Activated B cell treated with CpG ODN at 0.5 μM for 24 hours (primary cell): Measurements from ENCODE around the gene PRKCH. TPM values are rescaled to one million over a fixed set of nuclear protein-coding genes. Genes with fewer than 3 reads are reported as not detected.

Experiments used
- ATAC-seq: fragments of 200-7000 bp; cut with Tn5 transposase; one replicate; pipeline ENCODE4 v1.10.0; 2021; ENCODE audit warnings: low read depth, mild to moderate bottlenecking, moderate library complexity
- CTCF ChIA-PET: fragments of 350-600 bp; sonication (Branson Sonifier 250); formaldehyde crosslinking; loops from one replicate; lab custom pipeline; 2021; ENCODE audit warnings: antibody characterized with exemption; lab: Charles Lee
- POLR2A ChIA-PET: fragments of 350-600 bp; sonication (Branson Sonifier 250); formaldehyde crosslinking; loops from one replicate; lab custom pipeline; 2021; ENCODE audit warnings: antibody characterized with exemption; lab: Charles Lee
- DNase-seq: peaks from one replicate; pipeline ENCODE4 v3.0.0; 2022
- H3K27ac Mint-ChIP-seq: one replicate; pipeline ENCODE4 v1.8.0; 2020; ENCODE audit warnings: mixed read lengths
- H3K27me3 Mint-ChIP-seq: one replicate; pipeline ENCODE4 v1.8.0; 2021; ENCODE audit warnings: mixed read lengths
- H3K36me3 Mint-ChIP-seq: one replicate; pipeline ENCODE4 v1.8.0; 2021; ENCODE audit warnings: low read depth, mixed read lengths
- H3K4me1 Mint-ChIP-seq: one replicate; pipeline ENCODE4 v1.8.0; 2021; ENCODE audit warnings: mixed read lengths
- H3K4me3 Mint-ChIP-seq: one replicate; pipeline ENCODE4 v1.8.0; 2020; ENCODE audit warnings: mild to moderate bottlenecking, mixed read lengths
- H3K9me3 Mint-ChIP-seq: one replicate; pipeline ENCODE4 v1.8.0; 2020; ENCODE audit warnings: mixed read lengths
- intact Hi-C: fragments of 100-400 bp; cut with micrococcal nuclease; formaldehyde crosslinking; loops from one replicate; pipeline ENCODE4 v1.15.1; 2024
- total RNA-seq: library from RNA; stranded (reverse); gene quantifications from 2 replicates; pipeline ENCODE4 v1.2.3, GENCODE V29; 2022
- TF ChIP-seq, protein P1 (sequence below): fragments of 200-600 bp; IDR thresholded peaks from one replicate; pipeline ENCODE4 v1.8.0; 2022; ENCODE audit warnings: antibody characterized with exemption, mild to moderate bottlenecking

Gene PRKCH
- total RNA-seq, 1 donor from 2014 or later = 4.6 TPM

DNA sequence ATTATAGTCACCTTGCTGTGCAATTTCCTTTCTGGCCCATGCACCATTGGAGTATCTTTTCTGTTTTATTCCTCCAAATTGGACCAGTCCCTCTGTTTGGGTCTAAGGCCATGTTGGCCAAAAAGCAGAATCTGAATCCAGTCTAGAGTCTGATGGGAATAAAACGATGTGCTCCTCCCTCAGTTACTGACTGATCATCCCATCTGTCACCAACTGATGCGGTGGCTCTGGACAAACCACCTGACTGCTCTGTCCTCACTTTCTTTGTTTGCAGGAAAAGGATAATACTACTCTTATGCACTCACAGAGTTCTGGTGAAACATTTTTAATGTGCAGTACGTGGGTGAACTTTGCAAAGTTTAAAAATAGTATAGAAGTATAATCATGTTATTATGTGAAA is 253.7 kb downstream of the PRKCH start:
- H3K4me1 Mint-ChIP-seq = peaks cover 16% of the 10 kb centered on the region
- ChIA-PET CTCF (no interaction called here), POLR2A (no interaction called here)
- H3K27ac Mint-ChIP-seq = no peak overlapping the region
- H3K9me3 Mint-ChIP-seq = no peaks in the 10 kb centered on the region
- ATAC-seq (no peak), DNase-seq (no peak)
- H3K27me3 Mint-ChIP-seq = no peaks in the 10 kb centered on the region
- TF ChIP-seq, protein P1, sequence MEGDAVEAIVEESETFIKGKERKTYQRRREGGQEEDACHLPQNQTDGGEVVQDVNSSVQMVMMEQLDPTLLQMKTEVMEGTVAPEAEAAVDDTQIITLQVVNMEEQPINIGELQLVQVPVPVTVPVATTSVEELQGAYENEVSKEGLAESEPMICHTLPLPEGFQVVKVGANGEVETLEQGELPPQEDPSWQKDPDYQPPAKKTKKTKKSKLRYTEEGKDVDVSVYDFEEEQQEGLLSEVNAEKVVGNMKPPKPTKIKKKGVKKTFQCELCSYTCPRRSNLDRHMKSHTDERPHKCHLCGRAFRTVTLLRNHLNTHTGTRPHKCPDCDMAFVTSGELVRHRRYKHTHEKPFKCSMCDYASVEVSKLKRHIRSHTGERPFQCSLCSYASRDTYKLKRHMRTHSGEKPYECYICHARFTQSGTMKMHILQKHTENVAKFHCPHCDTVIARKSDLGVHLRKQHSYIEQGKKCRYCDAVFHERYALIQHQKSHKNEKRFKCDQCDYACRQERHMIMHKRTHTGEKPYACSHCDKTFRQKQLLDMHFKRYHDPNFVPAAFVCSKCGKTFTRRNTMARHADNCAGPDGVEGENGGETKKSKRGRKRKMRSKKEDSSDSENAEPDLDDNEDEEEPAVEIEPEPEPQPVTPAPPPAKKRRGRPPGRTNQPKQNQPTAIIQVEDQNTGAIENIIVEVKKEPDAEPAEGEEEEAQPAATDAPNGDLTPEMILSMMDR = no peak
- intact Hi-C loops = loop anchor here (5.0 kb wide), 1 partner anchor 37 kb away; no protein-coding TSS in a partner anchor
- no peak overlapping the region for H3K4me3 Mint-ChIP-seq
- no peaks in the 10 kb centered on the region for H3K36me3 Mint-ChIP-seq

DNA sequence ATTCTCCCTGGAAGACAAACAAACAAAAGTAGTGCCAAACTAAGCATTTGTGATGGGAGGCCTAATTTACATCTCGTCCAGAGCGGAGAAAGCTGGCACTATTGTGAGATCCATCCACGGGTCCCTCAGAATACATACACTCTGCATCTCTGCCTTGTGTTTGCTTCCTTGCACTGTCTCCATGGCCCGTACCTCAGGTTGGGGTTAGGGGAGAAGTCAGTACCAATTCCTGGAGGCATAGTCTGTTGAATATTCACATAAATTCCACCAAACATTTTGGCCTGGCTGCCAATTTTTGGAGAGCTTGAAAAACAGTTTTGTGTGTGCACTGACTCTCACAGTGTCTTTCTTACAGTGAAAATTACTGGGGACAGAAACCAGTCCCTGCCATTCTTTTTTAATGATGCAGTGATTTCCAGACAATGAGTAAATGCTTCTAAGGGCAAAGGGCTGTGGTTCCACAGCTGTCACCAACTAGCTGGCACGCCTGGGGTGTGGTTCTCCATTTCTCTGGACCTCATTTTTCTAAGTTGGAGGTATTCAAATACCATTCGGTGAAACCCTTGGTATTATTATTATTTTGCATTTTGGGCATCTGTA is 254.3 kb downstream of the PRKCH start:
- H3K4me1 Mint-ChIP-seq = peaks cover 13% of the 10 kb centered on the region
- CTCF ChIA-PET = no interaction called here

DNA sequence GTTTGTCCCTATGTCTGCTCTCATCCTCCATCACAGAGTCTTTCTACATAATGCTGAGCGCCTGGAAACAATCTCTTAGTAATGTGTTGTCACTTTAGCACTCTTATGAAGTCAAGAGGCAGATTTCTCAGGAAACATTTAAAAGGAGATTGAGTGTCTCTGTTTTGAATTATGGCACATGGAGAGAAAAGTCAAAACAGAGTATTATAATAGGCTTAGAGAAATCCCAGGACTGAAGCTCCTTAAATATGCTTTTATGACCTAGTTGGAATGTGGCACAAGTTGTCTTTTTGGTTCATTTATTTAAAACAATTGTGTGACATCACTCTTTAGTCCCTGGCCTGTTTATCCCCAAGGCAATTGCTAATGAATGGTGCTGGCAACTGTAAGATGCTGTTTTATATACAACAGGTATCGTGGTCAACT is 256.1 kb downstream of the PRKCH start:
- Mint-ChIP-seq H3K4me3 (no peak overlapping the region), H3K27ac (no peak overlapping the region), H3K4me1 (peaks cover 6% of the 10 kb centered on the region), H3K36me3 (no peaks in the 10 kb centered on the region), H3K9me3 (no peaks in the 10 kb centered on the region), H3K27me3 (no peaks in the 10 kb centered on the region)
- no peak for ATAC-seq
- TF ChIP-seq, protein P1 = no peak
- ChIA-PET CTCF (no interaction called here), POLR2A (interaction anchor here (0.5 to 0.8 kb wide), 2 partner anchors 9 to 35 kb away, joined by 3 to 6 read pairs; no protein-coding TSS in a partner anchor)
- intact Hi-C loops = loop anchor here (5.0 kb wide), 1 partner anchor 35 kb away; no protein-coding TSS in a partner anchor
- no peak for DNase-seq

More for the DNA sequence above, 254.3 kb downstream of the PRKCH start:
- TF ChIP-seq, protein P1 = no peak
- H3K4me3 Mint-ChIP-seq = no peak overlapping the region
- intact Hi-C loops = loop anchor here (5.0 kb wide), 1 partner anchor 37 kb away; no protein-coding TSS in a partner anchor
- DNase-seq (no peak), ATAC-seq (no peak)
- POLR2A ChIA-PET = no interaction called here
- H3K27me3 Mint-ChIP-seq = no peaks in the 10 kb centered on the region
- H3K36me3 Mint-ChIP-seq = no peaks in the 10 kb centered on the region
- no peaks in the 10 kb centered on the region for H3K9me3 Mint-ChIP-seq
- H3K27ac Mint-ChIP-seq = no peak overlapping the region

DNA sequence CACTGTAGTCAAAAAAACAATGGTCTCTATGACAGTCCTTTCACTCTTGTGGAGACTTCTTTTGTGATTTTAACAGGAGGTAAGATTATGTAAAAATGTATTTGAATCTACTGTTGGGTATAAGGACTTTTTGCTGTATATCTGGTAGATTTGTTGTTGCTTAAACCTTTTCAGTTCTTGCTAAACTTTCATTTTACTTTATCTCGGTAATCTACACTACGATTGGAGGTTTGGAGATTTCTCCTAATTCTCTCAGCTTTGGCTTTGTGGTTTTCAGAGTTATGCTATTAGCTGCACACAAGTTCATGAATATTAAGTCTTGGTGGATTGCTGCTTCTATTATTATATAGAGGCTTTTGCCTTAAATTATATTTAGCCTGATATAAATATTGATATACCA is 257.4 kb downstream of the PRKCH start:
- intact Hi-C loops = loop anchor here (5.0 kb wide), 1 partner anchor 34 kb away; no protein-coding TSS in a partner anchor
- DNase-seq (no peak), ATAC-seq (no peak)
- H3K9me3 Mint-ChIP-seq = no peaks in the 10 kb centered on the region
- no peaks in the 10 kb centered on the region for H3K27me3 Mint-ChIP-seq
- POLR2A ChIA-PET = no interaction called here
- H3K4me3 Mint-ChIP-seq = no peak overlapping the region
- no peaks in the 10 kb centered on the region for H3K36me3 Mint-ChIP-seq
- peaks cover 4% of the 10 kb centered on the region for H3K4me1 Mint-ChIP-seq
- TF ChIP-seq, protein P1 = no peak
- H3K27ac Mint-ChIP-seq = no peak overlapping the region
- CTCF ChIA-PET = interaction anchor here (1.8 kb wide), 1 partner anchor 10 kb away, joined by 5 read pairs; no protein-coding TSS in a partner anchor

DNA sequence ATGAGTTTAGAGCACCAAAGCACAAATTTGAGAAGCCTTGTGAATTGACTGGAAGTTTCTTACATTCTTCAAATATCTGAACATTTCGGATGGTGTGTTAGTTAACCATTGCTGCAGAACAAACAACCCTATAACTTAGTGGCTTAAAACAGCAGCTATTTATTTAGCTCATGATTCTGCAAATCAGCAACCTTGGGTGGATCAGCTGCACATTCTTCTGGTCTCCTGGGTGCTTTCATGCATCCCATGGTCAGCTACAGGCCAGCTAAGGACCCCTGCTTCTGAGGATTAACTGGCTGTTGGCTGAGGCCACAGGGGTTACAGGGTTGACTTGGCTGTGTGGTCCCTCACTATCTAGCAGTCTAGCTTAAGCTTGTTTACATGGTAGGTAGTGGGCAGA is 260.0 kb downstream of the PRKCH start:
- H3K9me3 Mint-ChIP-seq = no peaks in the 10 kb centered on the region
- H3K27ac Mint-ChIP-seq = no peak overlapping the region
- H3K27me3 Mint-ChIP-seq = no peaks in the 10 kb centered on the region
- no peak for ATAC-seq
- TF ChIP-seq, protein P1 = no peak
- ChIA-PET CTCF (interaction anchor here (1.5 kb wide), 1 partner anchor 13 kb away, joined by 5 read pairs; no protein-coding TSS in a partner anchor), POLR2A (no interaction called here)
- no peak overlapping the region for H3K4me3 Mint-ChIP-seq
- intact Hi-C loops = no loop called here
- H3K4me1 Mint-ChIP-seq = peaks cover 6% of the 10 kb centered on the region
- no peaks in the 10 kb centered on the region for H3K36me3 Mint-ChIP-seq
- DNase-seq = no peak
